ENCODE results near the gene GALNT9.
"Not testable (repeated sequence)": the region's sequence is repeated elsewhere in the genome, so short reads cannot be mapped to it uniquely, and the experiment has no call there.

The GALNT9 gene

DNA sequence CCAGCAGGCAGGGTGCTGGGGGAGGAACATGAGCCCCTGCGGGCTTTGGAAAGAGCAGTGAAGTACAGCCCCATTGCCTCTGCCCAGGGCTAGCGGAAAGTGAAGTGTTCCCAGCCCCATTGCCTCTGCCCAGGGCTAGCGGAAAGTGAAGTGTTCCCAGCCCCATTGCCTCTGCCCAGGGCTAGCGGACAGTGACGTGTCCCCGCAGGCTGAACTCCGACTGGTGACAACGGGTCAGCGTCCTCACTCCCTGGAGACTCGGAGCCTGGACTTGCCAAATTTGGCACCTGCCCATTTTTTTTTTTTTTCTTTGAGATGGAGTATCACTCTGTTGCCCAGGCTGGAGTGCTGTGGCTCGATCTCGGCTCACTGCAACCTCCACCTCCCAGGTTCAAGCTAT lies 134.1 kb downstream of the GALNT9 start:
- DNase-seq, result not testable (repeated sequence)

DNA sequence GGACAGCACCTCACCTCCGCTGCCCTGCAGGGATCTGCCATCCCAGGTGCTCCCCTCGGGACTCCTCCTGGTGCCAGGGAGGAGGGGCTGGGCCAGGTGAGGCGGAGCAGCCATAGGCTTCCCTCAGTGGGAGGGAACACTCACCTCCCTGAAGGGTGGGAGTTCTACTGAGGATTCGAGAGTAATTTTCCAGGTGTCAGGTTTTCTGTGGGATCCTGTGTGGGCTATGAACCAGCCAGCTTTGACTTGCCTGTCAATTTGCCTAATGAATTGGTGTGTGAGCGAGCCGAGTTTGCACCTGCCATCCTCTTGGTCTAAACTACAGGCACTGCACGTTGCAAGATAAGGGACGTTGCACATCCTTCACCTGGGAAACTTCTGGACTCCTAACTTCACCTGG lies 134.8 kb downstream of the GALNT9 start:
- no peak for DNase-seq

DNA sequence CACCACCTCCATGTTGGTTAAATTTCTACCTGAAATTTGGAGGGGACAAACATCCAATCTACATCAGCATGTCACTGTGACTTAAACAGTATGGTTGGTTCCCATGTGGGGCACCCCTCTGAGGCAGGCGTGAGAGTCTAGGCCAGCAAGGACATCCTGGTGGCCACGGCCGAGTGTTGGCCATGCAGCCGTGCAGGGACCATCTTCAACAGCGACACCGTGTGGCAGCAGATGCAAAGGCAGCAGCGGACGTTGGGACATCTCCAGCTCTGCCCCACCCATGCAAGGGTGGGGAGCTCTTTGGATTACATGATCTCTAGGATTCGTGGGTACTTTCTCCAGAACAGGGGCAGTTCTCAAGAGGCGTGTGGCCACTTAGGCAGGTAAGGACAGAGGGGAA lies 135.3 kb downstream of the GALNT9 start:
- DNase-seq, result peak in 1 of 5 experiments; percentile 34

DNA sequence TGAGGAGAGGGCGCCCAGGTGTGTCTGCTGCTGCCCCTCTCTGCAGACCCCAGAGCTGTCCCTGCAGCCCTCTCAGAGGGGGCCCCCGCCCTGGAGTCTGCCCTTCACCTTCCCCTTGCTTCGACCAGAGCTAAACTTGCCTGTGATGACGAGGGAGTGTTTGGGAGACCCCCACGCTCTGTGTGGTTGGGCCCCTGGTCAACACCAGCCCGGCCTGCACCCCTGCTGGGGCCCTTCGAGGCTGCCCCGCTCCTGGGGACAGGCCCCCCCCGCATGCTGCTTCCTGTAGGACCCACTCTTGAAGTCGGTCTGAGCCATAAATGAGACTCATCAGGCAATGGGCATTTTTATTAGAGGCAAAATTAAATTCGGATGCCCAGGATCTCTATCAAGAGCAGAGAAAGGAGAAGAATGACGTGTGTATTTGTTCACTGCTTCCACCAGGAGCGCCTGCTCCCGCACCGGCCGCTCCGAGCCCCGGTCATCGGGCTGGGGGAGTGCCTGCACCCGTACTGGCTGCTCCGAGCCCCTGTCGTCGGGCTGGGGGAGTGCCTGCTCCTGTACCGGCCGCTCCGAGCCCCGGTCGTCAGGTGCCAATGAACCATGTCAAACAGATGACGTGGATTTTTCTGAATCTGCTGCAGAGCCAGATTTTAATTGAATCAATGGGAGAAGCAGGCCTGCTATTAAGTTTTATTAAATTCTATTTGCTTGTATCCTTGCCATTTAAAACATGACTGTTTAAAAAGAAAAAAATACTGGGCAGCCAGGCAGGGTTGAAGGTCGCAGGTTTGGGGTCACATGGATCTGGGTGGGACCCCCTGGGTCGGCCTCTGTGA lies 137.5 kb downstream of the GALNT9 start:
- no peak for DNase-seq

DNA sequence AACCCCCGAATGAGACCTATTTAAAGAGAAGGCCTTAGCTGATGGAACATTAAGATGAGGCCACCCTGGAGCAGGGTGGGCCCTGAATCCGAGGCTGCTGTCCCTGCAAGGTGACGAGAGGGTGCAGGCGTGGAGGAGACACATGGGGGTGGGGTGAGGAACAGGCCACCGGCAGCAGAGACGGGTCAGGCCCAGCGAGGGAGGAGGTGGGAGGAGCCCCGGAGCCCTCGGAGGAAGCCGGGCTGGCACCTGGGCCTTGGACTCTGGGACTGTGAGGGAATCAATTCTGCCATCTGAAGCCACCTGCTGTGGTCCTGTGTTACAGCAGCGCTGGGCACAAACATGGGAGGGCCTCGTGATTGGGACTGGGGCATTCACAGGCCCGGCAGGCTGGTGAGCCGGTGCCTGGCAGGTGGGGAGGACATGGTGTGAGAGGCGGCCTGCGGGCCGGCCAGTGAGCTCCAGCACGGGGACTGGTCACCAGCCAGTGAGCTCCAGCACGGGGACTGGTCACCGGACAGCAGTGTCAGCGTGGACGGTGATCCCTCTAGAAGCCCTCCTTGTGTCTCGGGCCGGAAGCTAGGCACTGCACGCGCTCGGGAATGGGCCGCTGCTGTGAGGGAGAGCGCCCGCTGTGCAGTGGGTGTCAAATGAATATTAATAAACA lies 138.4 kb downstream of the GALNT9 start:
- no peak for DNase-seq

DNA sequence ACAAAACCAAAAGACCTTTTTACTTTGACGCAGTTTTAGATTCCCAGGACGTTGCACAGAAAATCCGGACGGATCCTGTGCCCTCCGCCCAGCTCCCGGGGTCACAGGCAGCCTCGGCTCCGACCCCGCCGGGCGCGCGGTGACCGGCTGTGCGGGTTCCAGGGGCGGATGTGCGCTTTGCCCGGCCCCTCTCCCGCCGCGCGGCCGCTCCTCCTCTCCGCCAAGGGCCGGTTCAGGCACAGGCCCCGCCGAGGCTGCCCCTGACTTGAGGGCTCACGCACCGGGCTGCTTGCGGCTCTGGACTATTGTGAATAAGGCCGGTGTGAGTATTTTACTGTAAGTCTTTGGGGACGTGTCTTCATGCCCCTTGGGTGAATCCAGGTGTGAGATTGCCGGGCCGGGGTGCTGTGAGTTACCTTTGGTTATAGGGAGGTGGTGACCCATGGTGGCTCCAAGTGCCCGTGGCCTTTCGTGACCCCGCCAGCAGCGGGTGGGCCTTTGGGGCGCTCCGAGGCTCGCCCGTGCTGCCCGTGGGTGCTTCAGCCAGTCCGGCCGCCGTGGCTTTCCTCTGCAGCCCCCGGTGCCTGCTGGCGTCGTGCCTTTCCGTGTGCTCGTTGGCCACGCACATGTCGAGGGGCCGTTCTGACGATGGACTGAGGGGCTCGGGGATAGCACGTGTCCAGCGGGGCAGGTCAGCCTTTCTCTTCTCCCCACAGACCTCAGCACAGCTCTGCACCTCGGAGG lies 139.2 kb downstream of the GALNT9 start:
- DNase-seq, result no peak

DNA sequence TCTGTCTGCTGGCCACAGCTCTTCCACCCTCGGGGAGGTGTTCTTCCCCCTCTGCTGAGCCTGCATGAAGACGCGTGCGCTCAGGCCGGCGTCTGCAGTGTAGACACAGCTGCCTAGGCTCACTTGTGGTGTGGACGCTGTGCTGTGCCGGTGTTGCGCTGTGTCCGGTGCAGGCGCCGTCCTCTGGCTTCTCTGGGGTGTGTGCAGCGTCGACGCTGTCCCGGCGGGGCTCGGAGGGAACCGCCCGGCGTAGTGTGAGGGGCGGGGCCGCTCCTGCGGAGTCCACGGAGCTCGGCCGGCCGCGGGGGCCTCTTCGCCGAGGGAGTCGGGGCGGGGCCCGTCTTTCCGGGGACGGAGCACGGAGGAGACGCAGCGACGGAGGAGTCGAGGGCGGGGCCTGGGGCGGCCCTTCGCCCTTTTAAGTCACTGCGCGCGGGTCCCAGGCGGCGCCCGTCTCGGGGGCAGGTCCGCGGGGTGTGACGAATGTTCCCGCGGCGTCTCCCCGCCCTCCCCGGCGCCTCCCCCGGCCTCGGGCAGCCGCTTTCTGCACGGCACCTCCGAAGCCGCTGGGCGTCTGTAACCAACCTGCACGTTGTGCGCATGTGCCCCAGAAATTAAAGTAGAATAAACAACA lies 139.9 kb downstream of the GALNT9 start:
- DNase-seq, result peak; percentile 90 to 97 (median 93)

GRCh38 chr12:132188916-132189325 lies 140.5 kb downstream of the GALNT9 start:
- DNase-seq, result no peak

DNA sequence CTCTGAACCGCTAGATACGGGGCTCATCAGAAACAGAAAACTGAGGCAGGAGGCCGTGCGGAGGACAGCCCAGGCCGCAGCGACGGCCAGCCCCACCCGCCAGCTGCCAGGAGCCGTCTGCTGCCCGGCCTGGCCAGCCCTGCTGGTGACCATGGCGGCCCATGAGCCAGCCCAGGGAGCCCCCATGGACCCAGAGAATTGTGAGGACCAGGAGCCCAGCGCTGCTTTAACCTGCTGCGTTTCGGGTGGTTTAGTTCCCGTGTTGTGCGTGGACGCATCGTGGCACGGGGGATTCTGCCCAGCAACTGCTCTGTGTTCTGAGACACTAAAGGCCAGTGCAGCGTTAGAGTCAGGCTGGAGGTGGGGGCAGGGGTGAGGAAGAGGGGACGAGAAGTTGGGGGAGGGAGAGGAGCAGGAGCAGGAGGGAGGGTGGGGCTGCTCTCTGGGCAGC lies 140.9 kb downstream of the GALNT9 start:
- no peak for DNase-seq

GRCh38 chr12:132187646-132188450 lies 141.5 kb downstream of the GALNT9 start:
- no peak for DNase-seq

DNA sequence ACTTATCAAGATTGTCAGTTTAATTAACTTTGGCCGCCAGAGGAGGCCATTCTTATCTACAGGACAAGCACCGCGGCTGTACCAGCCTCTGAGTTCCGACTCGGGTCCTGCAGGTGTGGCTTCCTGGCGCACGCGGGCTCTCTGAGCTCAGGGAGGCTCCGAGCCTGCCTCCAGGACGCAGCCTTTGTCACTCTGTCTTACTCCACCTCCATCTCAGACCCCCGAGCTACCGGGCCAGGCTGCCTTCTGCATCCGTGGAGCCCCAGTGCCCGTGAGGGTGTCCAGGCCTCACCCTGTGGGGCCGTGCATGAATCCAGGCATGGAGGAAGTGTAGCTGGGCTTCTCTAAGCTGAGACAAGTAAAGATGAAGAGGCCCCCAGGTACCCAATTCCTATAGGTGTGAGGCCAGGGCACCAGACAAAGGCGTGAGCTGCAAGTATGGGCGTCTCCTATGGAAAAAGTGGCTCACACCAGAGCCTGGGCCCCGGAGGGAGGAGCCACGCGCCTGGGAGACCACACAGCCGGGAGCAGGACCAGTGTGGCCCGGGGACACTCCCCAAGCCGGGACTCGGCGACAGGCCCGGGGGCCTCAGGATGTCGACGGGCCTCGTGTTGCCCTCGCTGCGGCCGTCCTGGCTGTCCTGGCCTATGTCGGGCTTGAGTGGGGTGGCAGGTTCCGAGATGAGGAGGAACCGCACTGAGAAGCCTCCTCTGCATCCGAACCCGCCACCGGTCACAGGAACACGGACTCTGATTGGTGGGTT lies 142.3 kb downstream of the GALNT9 start:
- DNase-seq, result peak in 1 of 5 experiments; percentile 37

DNA sequence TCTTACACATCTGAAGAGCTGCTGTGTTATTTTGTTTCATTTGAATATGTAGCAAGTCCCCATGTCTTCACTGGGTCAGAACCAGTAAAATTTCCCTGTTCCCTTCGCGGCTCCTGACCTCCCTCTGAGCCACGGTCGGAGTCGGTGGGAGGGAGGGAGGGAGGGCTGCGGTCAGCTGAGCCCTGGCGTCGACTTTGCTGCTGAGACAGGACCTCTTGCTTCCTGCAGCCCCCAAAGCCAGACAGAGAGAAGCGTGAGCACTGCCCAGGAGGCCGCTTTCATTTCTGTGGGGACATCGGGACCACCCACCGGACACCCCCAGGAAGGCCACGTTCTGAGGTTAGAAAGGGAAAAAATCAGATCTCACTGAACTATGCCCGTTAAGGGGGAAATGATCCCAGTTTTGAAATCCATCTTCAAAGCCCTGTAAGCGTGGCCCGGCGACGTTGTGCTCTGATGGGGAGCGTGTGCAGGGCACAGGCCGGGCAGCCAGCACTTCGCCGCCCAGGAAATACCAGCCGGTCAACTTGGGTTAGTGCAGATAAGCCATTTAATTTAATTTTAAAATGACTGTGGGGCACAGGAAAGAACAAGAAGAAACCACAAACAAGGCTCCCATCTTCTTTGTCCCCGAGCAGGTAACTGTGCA lies 143.1 kb downstream of the GALNT9 start:
- no peak for DNase-seq

DNA sequence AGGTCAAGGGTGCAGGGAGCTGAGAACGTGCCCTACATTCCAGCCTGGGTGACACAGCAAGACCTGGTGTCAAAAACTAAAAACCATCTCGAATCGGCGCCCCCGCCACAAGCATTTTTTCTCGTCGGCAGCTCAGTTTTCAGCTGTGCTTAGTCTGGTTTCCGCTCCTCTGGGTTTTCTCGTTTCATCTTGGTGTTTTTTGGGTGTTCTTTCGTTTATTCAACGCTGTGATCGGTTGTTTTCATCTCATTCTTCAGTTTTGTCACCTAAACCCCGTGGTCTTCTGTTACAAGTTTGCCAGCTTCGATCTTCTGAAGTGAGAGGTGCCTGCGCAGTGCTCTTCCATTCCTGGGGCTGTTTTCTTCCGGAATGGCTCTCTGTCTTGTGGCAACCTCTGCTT lies 143.7 kb downstream of the GALNT9 start:
- DNase-seq, result peak in 2 of 5 experiments; percentile 62 to 66

DNA sequence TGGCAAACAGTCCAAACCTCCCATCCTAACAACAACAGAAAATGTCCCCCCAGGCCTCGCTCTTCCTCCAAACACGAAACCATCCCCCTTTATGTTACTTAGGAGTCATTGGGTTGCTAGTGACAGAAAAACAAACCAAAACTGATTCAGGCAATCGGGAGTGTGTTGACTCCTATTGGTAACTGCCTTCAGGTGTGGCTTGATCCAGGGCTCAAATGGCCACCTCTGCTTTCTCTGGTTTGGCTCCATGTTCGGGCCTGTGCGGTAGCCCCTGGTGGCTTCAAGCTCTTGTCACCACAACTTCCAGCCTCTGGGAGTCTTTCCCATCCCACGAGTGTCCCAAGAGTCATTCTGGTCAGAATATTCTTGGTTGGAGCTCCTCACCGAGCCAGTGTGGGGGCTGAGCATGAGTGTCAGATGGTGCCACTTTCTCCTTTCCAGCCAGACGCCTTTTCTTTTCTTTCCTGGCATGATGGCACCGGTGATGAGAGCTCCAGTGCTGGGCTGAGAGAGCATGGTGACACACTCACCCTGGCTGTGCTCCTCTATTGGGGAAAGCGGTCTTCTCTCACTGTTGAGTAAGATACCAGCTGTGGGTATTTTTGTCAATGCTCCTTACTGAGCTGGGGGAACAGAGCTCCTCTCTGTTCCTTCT lies 146.6 kb downstream of the GALNT9 start:
- no peak for DNase-seq

DNA sequence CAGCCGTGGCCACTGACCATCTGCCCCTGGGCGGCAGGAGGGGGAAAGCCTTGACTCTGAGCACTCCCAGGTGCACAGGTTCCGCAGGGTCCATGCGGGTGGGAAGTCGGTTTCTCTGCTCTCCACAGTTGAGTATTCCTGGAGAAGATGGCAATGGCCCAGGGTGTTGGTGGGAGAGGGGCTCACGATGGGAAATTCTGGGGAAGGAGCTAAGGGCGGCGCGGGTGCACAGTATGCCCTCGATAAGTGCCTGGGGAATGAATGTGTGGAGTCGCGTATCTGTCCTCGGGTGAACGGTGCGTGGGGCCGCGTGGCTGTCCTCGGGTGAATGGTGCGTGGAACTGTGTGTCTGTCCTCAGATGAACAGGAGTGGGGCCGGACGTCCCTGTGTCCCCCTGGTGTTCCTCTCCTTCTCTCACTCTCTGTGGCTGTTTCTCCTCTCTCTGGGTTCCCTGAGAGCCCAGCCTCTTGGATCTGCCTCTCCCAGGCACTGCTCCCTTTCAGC lies 147.1 kb downstream of the GALNT9 start:
- DNase-seq, result no peak

- no peak for DNase-seq
Measured at GRCh38 chr12:132181570-132182200, 147.7 kb downstream of the GALNT9 start.

DNA sequence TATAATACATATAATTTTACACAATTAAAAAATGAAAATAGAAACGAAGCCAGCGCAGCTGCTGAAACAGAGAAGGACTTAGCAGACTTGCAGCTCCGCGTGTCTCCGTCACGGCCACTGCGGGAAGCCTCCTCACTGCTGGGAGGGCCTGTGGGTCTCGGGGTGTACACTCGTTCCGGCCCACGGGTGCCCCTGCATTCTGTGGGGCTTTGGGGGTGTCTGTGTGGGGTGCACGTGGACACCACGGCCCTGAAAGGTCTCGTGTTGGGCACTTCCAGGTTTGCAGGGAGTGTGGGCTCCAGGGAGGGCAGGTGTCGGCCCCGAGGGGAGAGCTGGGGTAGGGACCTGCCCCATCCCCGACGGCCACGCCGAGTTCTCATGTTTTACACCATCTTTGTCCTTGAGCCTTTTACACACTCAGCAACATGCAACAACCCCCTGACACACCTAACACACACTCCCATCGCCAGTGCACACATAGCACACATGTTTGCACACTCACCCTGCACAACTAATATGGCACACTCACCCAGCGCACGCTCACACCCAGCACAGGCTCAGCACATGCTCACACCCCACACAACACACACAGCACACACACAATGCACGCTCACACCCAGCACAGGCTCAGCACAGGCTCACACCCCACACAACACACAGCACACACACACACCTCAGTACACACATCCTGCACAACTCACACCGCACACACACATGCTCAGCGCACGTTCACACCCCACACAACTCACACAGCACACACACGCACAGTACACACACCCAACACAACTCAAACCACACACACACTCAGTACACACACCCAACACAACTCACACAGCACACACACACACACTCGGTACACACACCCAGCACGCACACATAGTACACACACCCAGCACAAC lies 148.5 kb downstream of the GALNT9 start:
- DNase-seq, result no peak
